Measurements from ENCODE around the gene SPATC1L.
"Not testable (repeated sequence)": the region's sequence is repeated elsewhere in the genome, so short reads cannot be mapped to it uniquely, and the experiment has no call there.

SPATC1L gene

GRCh38 chr21:46183910-46184624 lies at the start of gene SPATC1L:
SPATC1L (minus strand) TSS chr21:46184459; CDS start chr21:46182816, 1,643 bp downstream.
- DNase-seq = peak; percentile 58
- in situ Hi-C loops (cut with HindIII; ENCODE audit: low pct_ligation_motif_present, low pct_unique_long_range_greater_than_20kb, low sequenced_read_pairs) = no loop called here

GRCh38 chr21:46229923-46230260 lies 45.6 kb upstream of the SPATC1L start:
- in situ Hi-C loops (cut with HindIII; ENCODE audit: low pct_ligation_motif_present, low pct_unique_long_range_greater_than_20kb, low sequenced_read_pairs) = no loop called here
- no peak for DNase-seq

GRCh38 chr21:46229133-46229922 lies 45.1 kb upstream of the SPATC1L start:
- DNase-seq = peak; percentile 18
- in situ Hi-C loops (cut with HindIII; ENCODE audit: low pct_ligation_motif_present, low pct_unique_long_range_greater_than_20kb, low sequenced_read_pairs) = no loop called here

- peak; percentile 93 for DNase-seq
- in situ Hi-C loops (cut with HindIII; ENCODE audit: low pct_ligation_motif_present, low pct_unique_long_range_greater_than_20kb, low sequenced_read_pairs) = no loop called here
These were observed 44.2 kb upstream of the SPATC1L start, which contains the start of gene LSS for GRCh38 chr21:46228345-46229051. LSS (minus strand) TSS chr21:46228774; CDS start chr21:46228745, 29 bp downstream.

- in situ Hi-C loops (cut with HindIII; ENCODE audit: low pct_ligation_motif_present, low pct_unique_long_range_greater_than_20kb, low sequenced_read_pairs) = no loop called here
- peak; percentile 3 for DNase-seq
These were observed 43.6 kb upstream of the SPATC1L start for GRCh38 chr21:46227811-46228344.

- no peak for DNase-seq
- in situ Hi-C loops (cut with HindIII; ENCODE audit: low pct_ligation_motif_present, low pct_unique_long_range_greater_than_20kb, low sequenced_read_pairs) = no loop called here
These were observed 42.8 kb upstream of the SPATC1L start for GRCh38 chr21:46226920-46227599.

- in situ Hi-C loops (cut with HindIII; ENCODE audit: low pct_ligation_motif_present, low pct_unique_long_range_greater_than_20kb, low sequenced_read_pairs) = no loop called here
- DNase-seq = no peak
These were observed 41.9 kb upstream of the SPATC1L start for GRCh38 chr21:46226146-46226545.

- DNase-seq; in situ Hi-C loops (cut with HindIII; ENCODE audit: low pct_ligation_motif_present, low pct_unique_long_range_greater_than_20kb, low sequenced_read_pairs): not testable (repeated sequence)
These were observed 39.4 kb upstream of the SPATC1L start for GRCh38 chr21:46223661-46224060.

GRCh38 chr21:46223217-46223616 lies 39.0 kb upstream of the SPATC1L start:
- in situ Hi-C loops (cut with HindIII; ENCODE audit: low pct_ligation_motif_present, low pct_unique_long_range_greater_than_20kb, low sequenced_read_pairs) = no loop called here
- DNase-seq = no peak

- DNase-seq = no peak
- in situ Hi-C loops (cut with HindIII; ENCODE audit: low pct_ligation_motif_present, low pct_unique_long_range_greater_than_20kb, low sequenced_read_pairs) = no loop called here
These were observed 38.3 kb upstream of the SPATC1L start for GRCh38 chr21:46222436-46223116.

- in situ Hi-C loops (cut with HindIII; ENCODE audit: low pct_ligation_motif_present, low pct_unique_long_range_greater_than_20kb, low sequenced_read_pairs) = no loop called here
- no peak for DNase-seq
These were observed 37.6 kb upstream of the SPATC1L start for GRCh38 chr21:46221664-46222435.

- in situ Hi-C loops (cut with HindIII; ENCODE audit: low pct_ligation_motif_present, low pct_unique_long_range_greater_than_20kb, low sequenced_read_pairs) = no loop called here
- DNase-seq = no peak
These were observed 36.6 kb upstream of the SPATC1L start for GRCh38 chr21:46220847-46221246.

- DNase-seq = no peak
- in situ Hi-C loops (cut with HindIII; ENCODE audit: low pct_ligation_motif_present, low pct_unique_long_range_greater_than_20kb, low sequenced_read_pairs) = no loop called here
These were observed 36.1 kb upstream of the SPATC1L start for GRCh38 chr21:46220275-46220810.

GRCh38 chr21:46219591-46220239 lies 35.5 kb upstream of the SPATC1L start:
- in situ Hi-C loops (cut with HindIII; ENCODE audit: low pct_ligation_motif_present, low pct_unique_long_range_greater_than_20kb, low sequenced_read_pairs) = no loop called here
- DNase-seq = no peak

GRCh38 chr21:46218906-46219590 lies 34.8 kb upstream of the SPATC1L start:
- in situ Hi-C loops (cut with HindIII; ENCODE audit: low pct_ligation_motif_present, low pct_unique_long_range_greater_than_20kb, low sequenced_read_pairs) = no loop called here
- no peak for DNase-seq

GRCh38 chr21:46217511-46218196 lies 33.4 kb upstream of the SPATC1L start:
- in situ Hi-C loops (cut with HindIII; ENCODE audit: low pct_ligation_motif_present, low pct_unique_long_range_greater_than_20kb, low sequenced_read_pairs) = no loop called here
- no peak for DNase-seq
